HG03457 (cell line): Measurements from ENCODE around the gene TUBA4B.
"Not testable (repeated sequence)": the region's sequence is repeated elsewhere in the genome, so short reads cannot be mapped to it uniquely, and the experiment has no call there.

Experiments
- ATAC-seq: cut with Tn5 transposase; IDR thresholded peaks from one replicate; pipeline ENCODE4 v1.9.1; 2021; ENCODE audit warnings: moderate number of reproducible peaks; ENCODE audit not compliant: unreplicated experiment

Gene TUBA4B

DNA sequence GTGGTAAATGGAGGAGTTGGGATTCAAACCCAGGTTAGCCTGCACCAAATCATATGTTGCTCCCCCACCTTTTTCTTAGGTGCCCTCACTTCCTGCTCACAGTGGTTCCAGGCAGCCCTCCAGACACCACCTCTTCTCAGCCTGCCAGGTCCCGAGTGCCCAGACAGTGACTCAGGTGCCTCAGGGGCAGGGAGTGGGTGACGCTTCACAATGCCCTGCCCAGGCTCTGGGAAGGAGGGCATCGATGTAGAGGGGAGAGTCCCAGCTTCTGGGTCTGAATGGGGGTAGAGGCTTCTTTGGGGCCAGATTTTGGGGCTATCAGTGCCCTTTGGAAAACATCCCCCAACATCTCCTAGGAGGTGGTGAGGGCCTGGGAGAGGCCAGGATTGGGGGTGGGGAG lies 20.9 kb downstream of the TUBA4B start:
- ATAC-seq: no peak

DNA sequence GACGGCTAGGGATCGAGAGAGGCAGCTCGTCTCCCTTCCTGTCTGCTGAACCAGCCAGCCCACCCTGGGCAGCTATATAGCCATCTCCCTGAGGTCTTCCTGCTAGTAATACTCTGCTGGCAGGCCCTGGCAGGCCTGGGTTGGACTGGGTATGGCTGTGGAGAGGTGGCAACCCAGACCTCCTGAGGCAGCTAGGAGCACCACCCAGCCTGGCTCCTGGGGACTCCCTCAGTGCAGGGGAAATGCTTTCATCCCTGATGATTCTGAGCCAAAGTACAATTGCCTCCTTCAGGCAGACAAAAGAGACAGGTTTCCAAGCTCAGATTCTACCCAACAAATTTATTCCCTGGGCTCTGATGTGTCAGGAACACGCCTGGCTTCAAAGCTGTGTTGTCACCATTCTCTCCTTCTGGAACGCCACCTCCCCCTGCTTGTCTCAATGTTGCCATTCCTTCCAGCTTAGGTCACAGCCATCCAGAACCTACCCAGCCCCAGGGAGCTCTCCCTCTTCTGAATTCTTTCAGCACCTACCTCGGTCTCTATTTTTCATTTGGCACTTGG lies 21.4 kb downstream of the TUBA4B start:
- no peak for ATAC-seq

DNA sequence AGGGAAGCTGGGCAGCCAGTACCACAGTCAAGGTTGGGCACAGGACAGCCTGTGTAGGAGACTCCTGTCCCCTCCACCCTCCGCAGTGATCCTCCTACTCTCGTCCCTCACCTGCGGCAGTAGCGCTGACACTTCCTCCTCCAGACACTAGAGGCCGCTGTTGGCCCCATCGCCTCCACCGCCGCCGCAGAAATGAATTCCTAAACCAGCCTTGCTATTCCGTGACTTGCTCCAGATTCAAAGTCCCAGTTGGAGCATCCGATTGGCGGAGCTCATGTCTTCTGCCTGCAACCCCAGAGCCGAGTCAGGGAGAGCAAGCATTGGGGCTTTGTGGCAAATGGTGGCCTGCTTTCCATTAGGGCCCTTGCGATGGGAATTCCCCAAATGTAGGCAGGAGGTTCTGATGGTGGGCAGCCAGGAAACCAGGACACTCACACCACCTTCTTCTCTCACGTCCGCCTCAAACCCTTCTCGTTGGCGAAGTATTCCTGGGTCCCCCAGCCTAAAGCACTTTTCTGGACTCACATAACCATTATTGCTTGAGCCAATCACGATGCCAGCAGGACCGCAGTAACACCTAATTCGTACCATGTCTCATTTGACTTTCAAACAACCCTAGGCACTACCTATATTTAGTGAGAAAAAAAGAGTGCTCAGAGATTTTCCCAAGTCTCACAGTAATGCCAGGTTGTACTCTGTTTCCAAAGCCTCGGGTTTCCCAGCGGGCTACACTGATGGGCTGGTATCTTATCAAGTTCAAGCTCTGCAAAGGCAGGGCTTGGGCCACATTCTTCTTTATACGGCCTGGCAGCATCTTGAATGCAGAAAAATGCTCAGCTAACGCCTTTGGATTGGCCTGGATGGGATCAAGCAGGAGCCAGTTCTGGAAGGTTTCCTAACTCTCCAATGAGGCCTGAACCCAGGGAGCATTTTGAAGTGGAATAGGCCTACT lies 24.9 kb downstream of the TUBA4B start:
- no peak for ATAC-seq

DNA sequence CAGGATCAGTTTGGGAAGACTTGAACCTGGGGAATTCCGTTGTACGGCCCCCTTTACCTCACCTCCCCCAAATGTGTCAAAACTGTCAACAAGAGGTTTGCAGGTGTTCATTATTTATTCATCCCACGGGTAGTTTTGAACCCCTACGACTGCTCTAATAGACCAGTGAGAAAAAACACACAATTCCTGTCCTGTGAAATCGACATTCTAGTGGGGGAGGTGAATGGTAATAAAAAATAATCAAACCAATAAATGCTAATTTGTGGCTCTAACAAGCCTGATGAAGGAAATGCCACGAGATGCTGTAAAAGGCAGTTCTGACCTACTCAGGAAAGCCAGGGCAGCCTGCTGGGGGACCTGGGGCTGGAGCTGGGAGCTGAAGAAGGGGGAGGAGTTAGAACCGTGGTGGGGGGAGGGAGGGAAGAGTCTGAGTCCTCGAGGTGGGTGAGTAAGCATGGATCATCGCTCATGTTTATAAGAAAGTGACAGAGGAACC lies 25.7 kb downstream of the TUBA4B start:
- ATAC-seq: no peak

DNA sequence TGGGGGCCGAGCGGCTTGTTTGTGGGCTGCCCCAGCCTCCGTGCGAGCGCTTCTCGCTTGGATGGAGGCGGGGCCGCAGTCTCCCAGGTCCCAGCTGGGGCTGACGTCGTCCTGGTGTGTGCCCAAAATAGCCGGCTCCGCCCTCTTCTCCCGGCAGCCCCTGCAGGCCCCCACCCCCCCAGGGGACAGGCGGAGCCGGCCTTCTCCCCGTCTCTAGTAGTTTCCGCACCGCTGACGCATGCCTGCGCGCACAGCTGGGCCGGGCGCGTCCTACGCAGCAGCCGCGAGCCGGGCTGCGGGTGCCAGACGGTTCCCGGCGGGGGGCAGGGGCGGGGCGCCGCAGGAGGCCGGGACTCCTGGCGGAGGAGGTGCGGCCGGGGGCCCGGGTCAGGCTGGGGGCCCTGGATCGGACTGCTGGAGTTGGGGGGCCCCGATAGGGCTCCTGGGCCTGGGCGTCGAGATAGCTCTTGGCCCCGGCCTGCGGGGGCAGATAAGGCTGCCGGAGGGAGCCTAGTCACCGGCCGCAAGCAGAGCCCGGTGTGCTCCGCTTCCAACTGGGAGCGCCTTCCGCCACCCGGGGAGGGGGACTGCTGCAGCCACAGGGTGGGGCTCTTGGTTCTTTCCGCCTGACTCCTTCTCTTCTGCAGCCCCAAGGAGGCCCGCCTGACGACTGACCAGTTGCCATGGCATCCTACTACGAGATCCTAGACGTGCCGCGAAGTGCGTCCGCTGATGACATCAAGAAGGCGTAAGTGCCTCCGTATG lies 26.3 kb downstream of the TUBA4B start, which contains the start of gene DNAJB2:
DNAJB2 (plus strand) TSS at position 216 of the 765 bp plus-strand sequence; CDS start at position 684, 468 bp downstream.
- peak; percentile 79 for ATAC-seq

DNA sequence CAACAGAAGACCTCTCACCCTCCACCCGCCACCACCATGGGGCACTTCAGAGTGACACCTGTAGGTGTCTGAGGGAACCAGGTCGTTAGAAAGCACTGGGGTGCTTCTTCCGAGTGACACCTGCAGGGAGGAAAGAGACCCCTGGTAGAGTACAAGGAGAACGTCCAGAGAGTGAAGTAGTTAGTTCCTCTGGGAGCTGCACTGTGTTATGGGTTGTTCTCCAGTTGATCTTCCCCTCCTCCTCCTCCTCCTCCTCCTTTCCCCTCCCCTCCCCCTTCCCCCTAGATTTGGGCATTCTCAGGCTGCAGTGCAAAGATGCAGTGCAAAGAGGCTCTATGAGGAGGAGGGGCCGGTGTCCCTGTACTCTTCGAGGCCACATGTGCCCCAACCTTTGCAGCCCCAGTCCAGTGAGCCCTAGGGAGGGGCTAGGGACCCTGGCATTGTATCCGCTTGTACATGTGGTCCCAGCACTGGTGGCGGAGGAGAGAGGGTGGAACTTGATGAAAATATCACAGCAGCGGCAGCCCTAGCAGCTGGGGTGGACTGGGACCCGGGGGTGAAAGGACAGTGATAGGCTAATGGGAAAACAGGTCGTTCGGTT lies 27.0 kb downstream of the TUBA4B start:
- ATAC-seq: no peak

DNA sequence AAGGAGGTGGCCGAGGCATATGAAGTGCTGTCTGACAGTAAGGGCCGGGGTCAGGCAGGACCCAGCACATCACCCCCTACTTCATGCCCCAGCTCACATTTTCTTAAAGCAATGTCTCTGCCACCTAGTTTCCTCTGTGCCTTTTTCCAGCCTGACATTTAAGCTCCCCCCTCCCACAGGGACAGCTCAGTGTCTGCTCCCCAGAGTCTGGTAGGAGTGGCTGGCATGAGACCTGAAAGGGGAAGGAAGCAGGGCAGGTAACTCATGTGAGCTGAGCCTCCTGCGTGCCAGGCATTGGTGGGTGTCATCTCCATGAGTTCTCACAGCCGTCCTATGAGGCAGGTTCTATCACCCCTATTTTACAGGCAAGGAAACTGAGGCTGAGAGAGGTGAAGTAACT lies 27.6 kb downstream of the TUBA4B start:
- ATAC-seq: no peak

DNA sequence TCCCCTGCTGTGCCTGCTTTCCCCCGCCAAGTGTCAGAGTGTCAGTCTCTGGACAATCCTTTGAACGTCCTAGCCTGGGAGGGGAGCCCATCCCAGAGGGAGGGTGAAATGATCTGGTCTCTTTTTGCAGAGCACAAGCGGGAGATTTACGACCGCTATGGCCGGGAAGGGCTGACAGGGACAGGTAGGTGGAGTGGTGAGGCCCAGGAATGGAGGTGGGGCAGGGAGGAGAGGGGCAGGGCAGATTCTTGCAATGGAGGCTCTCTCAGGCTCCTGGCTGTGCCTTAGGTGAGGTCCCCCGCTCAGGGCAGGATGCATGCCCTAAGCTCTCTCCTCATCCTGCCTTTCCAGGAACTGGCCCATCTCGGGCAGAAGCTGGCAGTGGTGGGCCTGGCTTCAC lies 28.5 kb downstream of the TUBA4B start:
- no peak for ATAC-seq

DNA sequence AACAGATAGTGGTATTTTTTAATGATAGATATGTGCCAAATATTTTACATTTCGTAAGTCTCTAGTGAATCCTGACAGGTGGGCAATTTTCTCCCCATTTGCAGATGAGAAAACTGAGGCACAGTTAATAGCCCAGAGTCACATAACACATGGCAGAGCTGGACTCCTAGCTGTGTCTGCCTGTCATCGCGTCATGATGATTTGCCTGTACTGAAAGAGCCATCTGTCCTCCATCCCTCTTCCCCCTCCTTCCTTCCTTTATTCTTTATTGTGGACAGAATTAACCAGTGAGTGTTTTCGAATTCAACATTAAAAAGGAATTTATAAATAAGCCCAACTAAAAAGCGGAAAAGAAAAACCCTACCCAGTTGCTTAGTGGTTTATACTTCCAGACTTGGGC lies 29.3 kb downstream of the TUBA4B start:
- ATAC-seq: no peak

DNA sequence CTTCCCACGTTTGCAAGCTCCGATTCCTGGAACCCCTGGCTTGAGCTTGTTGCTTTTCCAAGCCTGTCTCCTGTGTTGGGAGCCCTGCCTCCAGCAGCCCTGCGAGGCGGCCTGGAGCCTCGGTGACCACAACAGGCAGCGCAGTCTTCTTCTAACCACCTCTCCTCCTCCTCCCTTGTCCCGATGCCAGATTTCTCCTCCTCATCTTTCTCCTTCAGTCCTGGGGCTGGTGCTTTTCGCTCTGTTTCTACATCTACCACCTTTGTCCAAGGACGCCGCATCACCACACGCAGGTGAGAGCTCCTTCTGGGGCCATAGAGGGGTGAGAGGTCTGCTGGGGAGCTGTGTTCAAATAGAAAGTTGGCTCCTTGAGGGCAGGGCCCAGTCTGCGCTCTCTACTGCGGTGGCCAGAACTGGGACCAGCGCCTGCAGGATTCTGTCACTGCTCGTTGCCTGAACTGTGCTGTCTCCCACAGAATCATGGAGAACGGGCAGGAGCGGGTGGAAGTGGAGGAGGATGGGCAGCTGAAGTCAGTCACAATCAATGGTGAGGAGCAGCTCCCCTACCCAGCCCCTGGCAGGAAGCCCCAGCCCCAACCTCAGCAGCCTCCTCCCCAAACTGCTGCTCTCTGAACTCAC lies 30.0 kb downstream of the TUBA4B start:
- ATAC-seq: no peak

DNA sequence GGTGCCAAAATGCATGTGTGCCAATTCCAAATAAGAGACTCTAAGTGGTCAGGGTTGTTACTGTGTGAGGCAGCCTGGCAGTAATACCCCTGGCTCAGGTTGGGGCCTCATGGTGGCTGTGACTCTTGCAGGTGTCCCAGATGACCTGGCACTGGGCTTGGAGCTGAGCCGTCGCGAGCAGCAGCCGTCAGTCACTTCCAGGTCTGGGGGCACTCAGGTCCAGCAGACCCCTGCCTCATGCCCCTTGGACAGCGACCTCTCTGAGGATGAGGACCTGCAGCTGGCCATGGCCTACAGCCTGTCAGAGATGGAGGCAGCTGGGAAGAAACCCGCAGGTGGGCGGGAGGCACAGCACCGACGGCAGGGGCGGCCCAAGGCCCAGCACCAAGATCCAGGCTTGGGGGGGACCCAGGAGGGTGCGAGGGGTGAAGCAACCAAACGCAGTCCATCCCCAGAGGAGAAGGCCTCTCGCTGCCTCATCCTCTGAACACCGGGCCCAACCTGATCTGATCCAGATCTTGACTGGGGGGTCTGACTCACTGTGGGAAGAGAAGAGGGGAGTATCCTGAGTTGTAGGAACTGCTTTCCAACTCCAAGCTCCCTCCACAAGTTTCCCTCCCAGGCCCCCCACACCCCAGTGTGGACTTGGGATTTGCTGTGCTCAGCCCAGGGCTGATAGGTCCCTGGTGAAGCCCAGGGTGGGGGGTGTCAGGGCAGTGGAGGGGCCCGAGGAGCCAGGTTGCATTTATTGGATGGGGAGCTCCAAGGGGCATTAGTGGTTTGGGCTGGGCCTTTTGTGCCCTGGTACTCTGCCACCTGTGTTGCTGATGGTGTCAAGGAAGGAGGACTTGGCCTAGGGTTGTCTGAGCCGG lies 31.7 kb downstream of the TUBA4B start:
- ATAC-seq: no peak

DNA sequence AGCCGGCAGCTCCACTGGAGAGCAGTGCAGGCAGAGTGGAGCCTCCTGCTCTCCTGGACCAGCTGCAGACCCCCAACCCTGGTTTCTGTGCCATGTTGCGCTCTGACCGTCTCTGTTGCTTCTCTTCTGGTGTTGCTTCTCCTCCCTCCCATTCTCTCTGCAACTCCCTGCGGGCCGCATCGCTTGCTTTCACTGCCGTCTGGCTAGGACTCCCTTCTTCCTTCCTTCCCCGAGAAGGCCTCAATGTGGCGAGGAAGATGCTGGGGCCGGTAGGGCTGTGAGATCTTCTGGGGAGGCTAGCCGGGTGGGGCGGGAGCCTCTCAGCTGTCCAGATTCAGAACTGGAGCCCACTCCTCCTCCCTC lies 32.3 kb downstream of the TUBA4B start:
- ATAC-seq: no peak

DNA sequence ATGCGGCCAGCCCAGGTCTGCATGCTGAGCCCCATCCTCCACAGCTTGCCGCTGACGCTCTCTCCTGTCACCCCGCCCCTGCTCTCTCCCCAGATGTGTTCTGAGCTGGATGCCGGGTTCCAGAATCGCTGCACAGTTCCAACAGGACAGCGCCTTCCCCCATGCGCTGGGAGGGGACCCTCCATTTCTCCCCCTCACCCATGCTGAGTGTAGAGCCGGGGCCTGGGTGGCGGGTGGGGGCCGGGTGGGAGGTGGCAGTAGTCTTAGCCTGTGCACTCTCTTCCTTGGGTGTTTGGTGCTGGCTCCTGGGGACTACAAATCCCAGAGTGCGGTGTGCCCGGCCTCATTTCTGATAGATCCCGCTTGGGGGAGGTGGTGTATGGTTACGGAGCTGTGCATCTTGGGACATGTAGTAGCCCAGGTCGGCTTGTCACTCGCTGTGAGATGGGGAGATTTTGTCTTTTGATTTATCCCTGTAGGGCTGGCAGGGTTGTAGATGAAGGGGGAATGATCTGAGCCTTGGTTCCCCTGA lies 32.9 kb downstream of the TUBA4B start:
- ATAC-seq: no peak

DNA sequence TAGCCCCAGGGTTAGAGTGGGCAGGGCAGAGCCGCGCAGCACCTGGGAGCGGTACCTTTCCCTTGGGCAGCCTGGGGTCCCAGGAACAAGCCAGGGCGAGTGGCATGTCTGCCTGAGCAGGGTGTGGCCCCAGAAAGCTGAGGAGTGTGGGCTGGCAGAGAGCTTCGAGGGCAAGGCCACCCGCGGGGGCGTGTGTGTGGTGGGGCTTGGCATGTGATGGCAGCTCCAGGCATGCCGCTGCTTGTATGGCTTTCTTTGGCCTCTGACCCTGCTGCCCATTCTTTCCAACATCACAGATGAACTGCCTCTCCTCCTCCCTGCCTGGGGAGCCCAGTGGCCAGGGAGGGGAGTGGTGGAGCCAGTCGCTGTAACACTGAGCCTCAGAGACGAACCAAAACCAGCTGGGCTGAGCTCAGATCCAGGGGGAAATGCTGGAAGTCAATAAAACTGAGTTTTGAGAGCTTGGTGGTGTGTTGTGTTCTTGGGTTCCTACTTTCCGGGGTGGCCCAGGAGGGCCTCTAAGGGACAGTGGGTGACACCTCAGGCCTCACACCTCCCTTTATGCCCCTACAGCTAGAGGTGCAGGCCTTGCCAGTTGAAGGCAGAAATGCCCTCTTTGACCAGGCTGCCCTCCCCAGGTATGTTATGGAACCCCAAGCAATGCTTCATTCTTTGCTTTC lies 33.5 kb downstream of the TUBA4B start:
- ATAC-seq: no peak

DNA sequence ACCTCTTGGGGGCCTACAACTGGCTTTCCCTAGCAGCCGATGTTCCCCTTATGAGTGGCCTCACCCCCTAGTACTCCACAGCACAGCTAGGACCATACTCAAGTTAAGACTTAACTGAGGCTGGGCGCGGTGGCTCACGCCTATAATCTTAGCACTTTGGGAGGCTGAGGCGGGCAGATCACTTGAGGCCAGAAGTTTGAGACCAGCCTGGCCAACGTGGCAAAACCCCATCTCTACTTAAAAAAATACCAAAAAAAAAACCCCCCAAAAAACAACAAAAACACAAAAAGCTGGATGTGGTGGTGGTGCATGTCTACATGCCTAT lies 34.0 kb downstream of the TUBA4B start:
- ATAC-seq: not testable (repeated sequence)

DNA sequence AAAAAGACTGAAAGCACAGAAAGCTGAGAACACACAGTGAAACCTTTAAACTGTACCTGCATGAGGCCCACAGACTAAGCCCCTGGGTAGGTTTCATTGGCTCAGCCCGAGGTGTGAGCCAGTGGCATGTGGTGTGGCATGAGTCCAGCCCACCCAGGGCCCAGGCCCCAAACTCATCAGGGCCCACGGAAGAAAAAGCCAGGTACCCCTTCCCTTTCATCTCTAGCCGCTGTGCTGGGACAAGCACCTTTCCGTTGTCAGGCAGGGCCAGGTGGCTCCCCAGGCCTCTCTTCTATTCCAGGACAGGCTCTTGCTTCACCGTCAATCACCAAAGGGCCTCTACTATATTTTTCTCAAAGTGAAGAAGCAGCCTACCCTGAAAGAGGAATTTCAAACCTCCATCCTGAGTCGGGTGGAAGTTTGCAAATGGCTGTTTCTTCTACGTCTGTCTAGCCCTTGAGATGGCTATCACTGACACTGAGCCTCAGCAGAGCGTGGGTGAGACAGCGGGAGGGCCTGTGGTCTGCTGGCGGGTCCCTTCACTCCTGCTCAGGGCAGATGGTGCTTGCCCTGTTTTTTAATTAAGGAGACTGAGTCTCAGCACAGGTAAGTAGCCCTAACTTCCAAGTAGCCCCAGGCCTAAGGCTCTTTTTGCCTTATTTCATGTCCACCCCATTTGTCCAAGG lies 34.7 kb downstream of the TUBA4B start:
- ATAC-seq: no peak

DNA sequence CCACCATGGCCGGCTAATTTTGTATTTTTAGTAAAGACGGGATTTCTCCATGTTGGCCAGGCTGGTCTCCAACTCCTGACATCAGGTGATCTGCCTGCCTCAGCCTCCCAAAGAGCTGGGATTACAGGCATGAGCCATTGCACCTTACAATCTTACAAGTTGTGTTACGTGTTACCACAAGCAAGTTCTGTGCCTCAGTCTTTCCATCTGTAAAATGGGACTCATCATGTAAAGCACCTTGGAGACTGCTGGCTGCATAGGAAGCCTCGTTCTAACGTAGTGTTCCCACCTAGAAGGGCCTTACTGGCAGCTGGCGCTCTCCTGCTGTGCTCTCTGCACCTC lies 36.1 kb downstream of the TUBA4B start:
- ATAC-seq: no peak

DNA sequence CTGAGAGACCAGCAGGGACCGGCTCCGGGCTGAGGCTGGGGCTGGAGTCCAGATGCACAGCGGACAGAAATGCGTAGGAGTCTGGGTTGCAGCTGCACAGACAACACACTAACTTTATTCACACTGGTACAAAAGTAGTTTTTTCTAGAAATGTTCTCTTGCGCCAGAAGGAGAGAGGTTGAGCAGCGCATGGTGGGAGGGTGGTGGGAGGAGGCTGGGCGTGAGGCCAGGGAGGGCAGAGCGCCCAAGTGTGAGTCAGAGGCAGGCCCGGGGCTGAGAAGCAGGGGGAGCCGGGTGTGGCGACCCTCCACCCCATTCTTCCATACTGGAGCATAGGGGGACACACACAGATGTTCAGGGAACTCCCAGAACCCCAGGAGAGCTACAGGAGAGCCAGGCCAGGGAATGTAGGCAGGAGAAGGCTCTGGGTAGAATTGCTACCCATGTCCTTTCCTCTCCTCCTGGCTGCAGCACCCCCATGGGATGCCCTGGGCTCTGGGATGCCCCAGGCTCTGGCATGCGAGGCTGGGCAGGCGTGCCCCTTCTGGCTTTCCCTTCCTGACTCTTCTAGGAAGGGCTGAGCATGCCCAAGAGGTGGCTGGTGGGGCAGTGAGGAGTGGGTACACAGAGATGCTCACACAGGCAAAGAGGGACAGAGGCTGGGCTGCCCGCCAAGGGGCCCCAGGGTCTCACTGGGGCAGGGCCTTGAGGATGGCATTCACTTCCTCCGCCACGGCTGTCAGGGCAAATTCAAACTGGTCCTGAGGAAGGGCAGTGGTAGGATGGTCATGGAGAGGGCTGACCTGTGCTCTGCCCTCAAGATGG lies 36.7 kb downstream of the TUBA4B start:
- no peak for ATAC-seq
